DMS153 treated with DMSO at 0.1 percent for 48 hours (cell line): ENCODE results near the gene CSNK2A1.

ENCODE experiments used
- DNase-seq: peaks from one replicate; lab custom pipeline; 2025; ENCODE audit not compliant: unreplicated experiment; lab: John Stamatoyannopoulos, UW

CSNK2A1 gene

GRCh38 chr20:432208-432607 is 111.4 kb downstream of the CSNK2A1 start:
- no peak for DNase-seq

GRCh38 chr20:431012-431904 is 112.3 kb downstream of the CSNK2A1 start:
- DNase-seq, result peak; percentile 29

GRCh38 chr20:430091-430999 is 113.2 kb downstream of the CSNK2A1 start:
- no peak for DNase-seq

GRCh38 chr20:428658-429200 is 114.9 kb downstream of the CSNK2A1 start:
- no peak for DNase-seq

- DNase-seq, result no peak
Measured at GRCh38 chr20:427849-428657, 115.5 kb downstream of the CSNK2A1 start.

- DNase-seq, result no peak
Measured at GRCh38 chr20:427401-427800, 116.2 kb downstream of the CSNK2A1 start.

- no peak for DNase-seq
Measured at GRCh38 chr20:426566-426965, 117.0 kb downstream of the CSNK2A1 start.
